GM18498 (cell line): ENCODE results near the gene KIR3DL3.
"Not testable (repeated sequence)": the region's sequence is repeated elsewhere in the genome, so short reads cannot be mapped to it uniquely, and the experiment has no call there.

Experiments
- ATAC-seq: cut with Tn5 transposase; IDR thresholded peaks from one replicate; pipeline ENCODE4 v1.9.1; 2021; ENCODE audit warnings: mild to moderate bottlenecking, moderate library complexity; ENCODE audit not compliant: unreplicated experiment

KIR3DL3 gene

DNA sequence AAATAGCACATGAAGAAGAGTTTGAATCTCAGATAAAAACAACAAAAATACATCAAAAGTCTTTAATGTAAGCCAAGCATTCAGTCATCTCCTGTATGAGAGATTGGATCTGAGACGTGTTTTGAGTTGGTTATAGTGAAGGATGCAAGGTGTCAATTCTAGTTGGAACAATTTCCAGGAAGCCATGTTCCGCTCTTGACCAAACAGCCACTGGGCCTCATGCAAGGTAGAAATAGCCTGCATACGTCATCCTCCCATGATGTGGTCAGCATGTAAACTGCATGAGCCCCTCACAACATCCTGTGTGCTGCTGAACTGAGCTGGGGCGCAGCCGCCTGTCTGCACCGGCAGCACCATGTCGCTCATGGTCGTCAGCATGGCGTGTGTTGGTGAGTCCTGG, at the start of gene KIR3DL3:
Gene KIR3DL3 (plus strand): TSS at position 301 of the 400 bp plus-strand sequence. CDS start 55 bp downstream, at position 356.
- no peak for ATAC-seq

DNA sequence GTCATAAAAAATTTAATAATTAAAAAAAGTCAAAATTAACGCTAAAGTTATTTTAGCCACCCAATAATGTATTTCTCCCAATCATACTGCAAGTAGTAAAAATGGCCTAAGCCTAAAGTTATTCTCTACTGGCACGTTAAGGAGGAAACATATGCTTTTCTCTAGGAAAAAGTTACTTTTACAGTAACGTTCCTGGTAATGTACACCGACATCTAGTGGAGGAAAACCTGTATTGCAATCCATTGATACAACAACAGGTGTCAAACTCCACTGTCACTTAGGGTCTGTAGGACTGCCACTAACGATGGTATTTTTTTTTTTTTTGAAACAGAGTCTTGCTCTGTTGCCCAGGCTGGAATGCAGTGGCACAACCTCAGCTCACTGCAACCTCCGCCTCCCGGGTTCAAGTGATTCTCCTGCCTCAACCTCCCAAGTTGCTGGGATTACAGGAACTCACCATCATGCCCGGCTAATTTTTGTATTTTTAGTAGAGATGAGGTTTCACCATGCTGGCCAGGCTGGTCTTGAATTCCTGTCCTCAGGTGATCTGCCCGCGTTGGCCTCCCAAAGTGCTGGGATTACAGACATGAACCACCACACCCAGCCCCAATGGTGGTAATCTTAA, 47.9 kb upstream of the KIR3DL3 start:
- not testable (repeated sequence) for ATAC-seq

DNA sequence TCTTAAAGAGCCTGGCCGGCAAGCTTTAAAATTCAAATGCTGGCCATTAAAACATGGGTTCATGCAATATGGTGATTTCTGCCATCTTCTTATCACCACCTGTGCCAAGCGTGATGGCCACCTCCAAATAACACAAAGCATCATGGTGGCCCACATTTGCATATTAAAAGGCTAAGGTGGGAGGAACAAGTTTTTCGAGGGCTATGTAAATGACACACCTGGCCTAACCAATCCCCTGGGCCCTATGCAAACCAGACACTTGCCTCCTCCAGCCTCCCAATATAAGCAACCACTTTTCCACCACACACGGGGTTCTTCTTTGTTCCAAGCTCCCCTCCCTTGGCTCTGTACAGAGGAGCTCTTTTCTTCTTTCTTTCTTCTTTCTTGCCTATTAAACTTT, 47.0 kb upstream of the KIR3DL3 start:
- ATAC-seq: no peak

DNA sequence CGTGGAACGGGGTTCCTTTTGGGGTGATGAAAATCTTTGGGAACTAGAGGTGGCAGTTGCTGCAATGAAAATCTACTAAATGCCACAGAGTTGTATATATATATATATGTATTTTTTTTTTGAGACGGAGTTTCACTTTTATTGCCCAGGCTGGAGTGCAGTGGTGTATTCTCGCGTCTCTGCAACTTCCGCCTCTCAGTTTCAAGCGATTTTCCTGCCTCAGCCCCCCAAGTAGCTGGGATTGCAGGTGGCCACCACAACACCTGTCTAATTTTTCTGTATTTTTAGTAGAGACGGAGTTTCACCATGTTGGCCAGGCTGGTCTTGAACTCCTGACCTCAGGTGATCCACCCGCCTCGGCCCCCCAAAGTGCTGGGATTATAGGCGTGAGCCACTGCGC, 42.6 kb upstream of the KIR3DL3 start:
- ATAC-seq: not testable (repeated sequence)

DNA sequence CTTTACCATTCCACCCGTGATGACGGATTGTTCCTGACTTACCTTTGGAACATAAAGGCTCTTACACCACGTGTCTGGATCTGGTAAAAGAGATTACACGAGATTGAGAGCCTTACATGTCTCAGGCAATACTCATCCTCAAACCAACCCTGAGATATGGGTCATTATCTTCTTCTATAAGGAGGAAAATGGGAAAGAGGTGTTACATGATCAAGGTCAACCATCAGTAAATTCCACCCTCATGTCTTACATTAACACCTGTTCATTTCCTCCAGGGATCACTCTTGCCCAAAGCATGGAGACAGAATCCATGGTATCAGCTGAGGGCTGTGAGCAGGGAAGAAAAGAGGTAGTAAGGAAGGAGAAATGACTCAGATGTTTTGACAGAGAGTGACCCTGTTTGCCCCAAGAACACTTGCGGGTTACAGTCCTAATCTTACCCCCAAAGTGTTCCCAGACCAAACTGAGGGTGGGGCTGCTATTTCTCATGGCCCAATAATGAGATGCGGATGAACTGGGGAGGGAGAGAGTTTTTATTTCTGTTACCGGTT, 41.9 kb upstream of the KIR3DL3 start:
- ATAC-seq: no peak

DNA sequence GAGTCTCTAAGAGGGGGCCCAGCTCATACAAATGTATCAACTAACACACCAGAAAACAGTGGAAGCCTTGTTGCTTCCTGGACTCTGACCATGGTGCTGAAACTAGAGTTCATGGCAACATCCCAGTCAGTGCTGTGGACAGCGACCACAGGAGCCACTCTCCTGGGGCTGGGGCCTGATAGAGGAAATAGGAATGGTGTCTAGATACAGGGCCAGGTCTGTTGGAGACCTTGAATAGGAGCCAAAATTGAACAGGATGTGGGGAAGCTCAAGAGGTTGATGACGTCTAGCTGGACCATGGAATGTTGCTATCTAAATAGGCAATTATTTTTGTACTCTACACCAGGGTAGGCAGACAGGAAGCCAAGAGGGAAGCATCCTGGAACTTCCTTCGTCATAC, 39.7 kb upstream of the KIR3DL3 start:
- ATAC-seq: no peak

DNA sequence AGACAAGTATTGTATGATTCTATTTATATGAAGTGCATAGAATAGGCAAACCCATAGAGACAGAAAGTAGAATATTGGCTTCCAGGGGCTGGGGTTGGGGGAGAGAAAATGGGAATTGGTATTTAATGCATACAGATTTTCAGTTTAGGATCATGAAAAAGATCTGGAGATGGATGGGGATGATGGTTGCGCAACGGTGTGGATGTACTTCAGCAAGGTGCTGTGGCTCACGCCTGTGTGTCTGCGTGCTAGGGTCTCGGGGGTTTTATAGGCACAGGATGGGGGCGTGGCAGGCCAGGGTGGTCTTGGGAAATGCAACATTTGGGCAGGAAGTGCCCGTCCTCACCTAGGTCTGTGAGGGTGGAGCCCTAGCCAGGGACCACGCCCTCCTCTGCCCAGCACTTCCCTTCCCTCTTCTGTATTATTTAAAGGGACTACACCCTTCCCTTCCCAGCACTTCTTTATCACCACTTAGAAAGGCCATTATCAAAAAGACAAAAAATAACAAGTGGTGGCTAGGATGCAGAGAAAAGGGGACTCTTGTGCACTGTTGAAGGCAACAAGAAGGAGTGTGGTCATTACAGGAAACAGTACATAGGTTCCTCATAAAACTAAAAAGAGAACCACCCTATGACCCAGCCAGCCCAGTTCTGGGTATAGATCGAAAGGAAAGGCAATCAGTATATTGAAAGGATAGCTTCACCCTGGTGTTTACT, 32.5 kb upstream of the KIR3DL3 start:
- no peak for ATAC-seq

DNA sequence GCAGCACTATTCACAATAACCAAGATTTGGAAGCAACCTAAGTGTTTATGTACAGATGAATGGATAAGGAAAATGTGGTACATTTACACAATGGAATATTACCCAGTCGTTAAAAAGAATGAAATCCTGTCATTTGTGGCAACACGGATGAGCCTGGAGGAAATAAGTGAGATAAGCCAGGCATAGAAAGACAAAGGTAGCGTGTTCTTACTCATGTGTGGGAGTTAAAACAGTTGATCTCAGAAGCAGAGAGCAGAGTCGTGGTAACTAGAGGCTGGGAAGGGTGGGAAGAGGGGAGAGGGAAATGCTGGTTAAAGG, 32.0 kb upstream of the KIR3DL3 start:
- ATAC-seq: no peak

DNA sequence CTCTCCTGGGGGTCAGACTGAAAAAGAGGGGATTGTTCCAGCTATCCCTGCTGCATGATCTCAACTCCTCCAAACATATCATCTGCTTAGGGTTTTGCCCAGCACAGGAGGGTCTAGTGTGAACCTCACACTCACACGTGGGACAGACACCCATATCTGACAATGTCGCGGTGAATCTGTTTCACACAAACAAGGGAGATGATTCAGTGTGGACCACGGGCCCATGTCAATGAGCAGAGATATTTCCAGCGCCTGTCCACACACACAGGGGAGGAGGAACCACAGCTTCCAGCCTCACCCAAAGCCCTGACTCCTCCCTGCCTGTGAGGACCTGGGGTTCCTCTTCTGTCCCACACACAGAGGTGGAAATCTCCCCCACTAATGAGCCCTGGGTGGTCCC, 29.6 kb upstream of the KIR3DL3 start:
- ATAC-seq: no peak

DNA sequence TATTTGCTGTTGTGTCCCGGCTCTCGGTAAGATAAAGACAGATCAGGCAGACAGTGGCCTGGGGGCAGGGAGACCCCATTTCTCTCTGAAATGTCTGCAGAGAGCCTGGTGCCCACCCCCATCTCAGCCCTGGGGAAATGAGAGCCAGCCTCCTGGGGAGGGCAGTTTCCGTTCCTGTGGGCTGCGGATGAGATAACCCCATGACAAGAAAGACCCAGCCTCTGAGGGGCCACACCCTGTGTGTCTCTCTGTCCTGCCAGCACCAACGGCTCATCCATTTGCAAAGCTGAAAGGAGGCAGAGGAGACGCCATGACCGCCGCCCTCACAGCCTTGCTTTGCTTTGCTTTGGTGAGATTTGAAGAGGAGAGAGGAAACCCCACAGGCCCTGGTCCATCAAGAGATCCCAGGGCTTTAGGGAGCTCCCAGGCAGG, 28.1 kb upstream of the KIR3DL3 start:
- no peak for ATAC-seq

DNA sequence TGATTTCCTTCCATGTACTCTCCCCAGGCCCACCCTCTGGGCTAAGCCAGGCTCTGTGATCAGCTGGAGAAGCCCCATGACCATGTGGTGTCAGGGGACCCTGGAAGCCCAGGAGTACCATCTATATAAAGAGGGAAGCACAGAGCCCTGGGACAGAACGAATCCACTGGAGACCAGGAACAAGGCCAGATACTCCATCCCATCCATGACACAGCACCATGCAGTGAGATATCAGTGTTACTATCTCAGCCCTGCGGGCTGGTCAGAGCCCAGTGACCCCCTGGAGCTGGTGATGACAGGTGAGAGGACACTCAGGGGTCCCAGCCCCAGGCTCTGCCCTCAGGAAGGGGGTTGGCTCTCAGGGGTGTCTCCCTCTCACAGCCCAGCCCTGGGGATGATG, 27.5 kb upstream of the KIR3DL3 start:
- no peak for ATAC-seq

DNA sequence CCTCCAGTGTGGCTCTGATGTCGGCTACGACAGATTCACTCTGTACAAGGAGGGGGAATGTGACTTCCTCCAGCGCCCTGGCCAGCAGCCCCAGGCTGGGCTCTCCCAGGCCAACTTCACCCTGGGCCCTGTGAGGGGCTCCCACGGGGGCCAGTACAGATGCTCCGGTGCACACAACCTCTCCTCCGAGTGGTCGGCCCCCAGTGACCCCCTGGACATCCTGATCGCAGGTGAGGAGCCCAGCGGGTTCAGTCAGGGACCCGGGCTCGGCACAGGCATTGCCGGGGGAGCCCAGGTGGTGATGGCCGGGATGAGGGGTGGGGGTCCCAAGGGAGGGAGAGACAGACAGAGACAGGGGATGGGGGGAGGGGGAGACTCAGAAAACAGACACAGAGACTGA, 26.5 kb upstream of the KIR3DL3 start:
- not testable (repeated sequence) for ATAC-seq

DNA sequence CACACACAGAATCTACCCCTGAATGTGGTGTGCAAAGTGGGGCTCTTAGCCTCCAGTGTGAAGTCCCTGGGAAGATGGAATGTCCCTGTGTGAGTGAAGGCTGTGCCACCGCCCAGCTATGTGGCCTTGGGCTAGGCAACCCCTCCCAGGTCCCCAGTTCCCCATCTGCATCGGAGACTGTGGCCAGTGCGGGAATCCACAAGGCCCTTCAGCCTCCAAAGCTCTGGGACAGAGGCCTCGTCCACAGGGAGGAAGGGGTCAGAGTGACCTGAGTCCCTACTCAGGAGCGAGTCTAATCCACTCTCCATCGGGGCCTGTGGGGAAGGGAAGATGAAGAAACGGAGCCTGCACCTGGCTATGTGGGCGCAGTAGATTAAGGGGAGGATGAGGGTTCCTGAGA, 19.3 kb upstream of the KIR3DL3 start:
- no peak for ATAC-seq

DNA sequence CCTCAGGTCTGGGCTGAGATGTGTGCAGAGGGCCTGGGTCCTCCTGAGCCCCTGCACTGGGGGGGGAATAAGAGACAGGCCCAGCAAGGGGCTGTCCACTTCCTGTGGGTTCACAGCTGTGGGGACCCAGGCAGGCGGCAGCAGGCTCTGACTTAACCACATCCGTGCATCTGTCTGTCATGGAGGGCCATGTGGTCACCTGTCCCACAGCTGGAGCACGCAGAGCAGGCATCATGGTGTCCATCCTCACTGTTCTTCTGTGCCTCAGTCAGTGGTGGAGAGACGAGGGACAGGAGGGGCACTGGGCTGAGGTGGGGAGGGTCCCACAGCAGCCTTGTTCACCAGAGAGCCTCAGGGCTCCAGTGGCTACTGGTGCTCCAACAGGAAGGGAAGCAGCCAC, 16.3 kb upstream of the KIR3DL3 start:
- no peak for ATAC-seq

DNA sequence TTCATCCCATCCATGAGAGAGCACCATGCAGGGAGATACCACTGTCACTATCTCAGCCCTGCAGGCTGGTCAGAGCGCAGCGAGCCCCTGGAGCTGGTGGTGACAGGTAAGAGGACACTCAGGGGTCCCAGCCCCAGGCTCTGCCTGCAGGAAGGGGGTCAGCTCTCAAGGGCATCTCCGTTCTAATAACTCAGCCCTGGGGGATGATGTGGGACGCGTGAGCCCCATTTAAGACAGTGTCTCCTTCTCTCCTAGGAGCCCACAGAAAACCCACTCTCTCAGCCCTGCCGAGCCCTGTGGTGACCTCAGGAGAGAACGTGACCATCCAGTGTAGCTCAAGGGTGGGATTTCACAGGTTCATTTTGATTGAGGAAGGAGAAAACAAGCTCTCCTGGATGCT, 15.5 kb upstream of the KIR3DL3 start:
- ATAC-seq: no peak

DNA sequence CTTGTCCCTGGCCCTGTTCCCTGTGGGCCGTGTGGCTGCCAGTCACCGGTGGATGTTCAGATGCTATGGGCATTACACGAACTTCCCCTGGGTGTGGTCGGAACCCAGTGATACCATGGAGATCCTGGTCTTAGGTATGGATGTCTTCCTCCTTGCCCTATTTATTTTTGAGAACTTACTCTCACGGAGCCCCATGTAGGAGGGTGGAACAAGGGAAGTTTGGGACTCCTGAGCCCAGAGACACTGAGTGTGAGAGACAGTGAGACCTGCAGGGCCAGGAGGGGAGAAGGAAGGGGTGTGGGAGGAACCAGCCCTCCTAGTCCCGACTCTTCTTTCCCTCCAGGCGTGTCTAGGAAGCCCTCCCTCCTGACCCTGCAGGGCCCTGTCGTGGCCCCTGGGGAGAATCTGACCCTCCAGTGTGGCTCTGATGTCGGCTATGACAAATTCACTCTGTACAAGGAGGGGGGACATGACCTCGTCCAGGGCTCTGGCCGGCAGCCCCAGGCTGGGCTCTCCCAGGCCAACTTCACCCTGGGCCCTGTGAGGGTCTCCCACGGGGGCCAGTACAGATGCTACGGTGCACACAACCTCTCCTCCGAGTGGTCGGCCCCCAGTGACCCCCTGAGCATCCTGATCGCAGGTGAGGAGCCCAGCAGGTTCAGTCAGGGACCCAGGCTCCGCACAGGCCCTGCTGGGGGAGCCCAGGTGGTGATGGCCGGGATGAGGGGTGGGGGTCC, 14.9 kb upstream of the KIR3DL3 start:
- no peak for ATAC-seq

DNA sequence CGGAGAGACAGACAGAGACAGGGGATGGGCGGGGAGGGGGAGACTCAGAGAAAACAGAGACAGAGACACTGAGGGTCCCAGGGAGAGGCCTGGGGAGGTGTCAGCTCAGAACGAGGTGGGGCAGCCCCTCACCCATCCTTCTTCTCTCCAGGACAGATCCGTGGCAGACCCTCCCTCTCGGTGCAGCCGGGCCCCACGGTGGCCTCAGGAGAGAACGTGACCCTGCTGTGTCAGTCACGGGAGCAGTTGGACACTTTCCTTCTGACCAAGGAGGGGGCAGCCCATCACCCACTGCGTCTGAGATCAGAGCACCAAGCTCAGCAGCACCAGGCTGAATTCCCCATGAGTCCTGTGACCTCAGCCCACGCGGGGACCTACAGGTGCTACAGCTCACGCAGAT, 14.3 kb upstream of the KIR3DL3 start:
- not testable (repeated sequence) for ATAC-seq

DNA sequence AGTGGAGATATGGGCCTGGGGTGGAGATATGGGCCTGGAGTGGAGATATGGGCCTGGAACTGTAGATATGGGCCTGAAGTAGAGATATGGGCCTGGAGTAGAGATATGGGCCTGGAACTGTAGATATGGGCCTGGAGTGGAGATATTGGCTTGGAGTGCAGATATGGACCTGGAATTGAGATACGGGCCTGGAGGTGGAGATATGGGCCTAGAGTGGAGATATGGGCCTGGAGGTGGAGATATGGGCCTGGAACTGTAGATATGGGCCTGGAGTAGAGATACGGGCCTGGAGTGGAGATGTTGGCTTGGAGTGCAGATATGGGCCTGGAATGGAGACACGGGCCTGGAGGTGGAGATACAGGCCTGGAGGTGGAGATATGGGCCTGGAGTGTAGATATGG, 402 bp downstream of the KIR3DL3 start:
- ATAC-seq: no peak

DNA sequence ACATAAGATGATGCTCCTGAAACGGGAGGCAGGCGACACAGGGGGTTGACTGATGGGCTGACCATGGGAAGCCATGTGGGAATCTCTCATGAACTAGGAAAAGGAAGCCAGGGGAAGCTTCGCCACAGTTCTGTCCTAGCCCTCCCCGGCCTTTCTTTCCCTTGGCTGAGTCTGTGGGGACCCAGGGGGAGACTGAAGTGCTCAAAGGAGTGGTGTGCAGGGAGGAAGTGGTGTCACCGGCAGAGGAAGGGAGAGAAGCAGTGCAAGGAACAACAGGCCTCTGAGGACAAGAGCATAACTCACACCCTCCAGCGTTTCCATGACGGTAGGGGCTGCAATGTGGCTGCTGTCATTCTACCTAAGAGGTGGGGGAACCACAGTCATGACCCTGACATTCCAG, 1.1 kb downstream of the KIR3DL3 start:
- ATAC-seq: no peak

DNA sequence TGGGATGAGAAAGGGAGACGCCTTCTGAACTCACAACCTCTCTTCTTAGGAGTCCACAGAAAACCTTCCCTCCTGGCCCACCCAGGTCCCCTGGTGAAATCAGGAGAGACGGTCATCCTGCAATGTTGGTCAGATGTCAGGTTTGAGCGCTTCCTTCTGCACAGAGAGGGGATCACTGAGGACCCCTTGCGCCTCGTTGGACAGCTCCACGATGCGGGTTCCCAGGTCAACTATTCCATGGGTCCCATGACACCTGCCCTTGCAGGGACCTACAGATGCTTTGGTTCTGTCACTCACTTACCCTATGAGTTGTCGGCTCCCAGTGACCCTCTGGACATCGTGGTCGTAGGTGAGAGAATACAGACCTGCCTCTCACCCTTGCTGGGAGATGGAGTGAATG, 3.3 kb downstream of the KIR3DL3 start:
- ATAC-seq: no peak

DNA sequence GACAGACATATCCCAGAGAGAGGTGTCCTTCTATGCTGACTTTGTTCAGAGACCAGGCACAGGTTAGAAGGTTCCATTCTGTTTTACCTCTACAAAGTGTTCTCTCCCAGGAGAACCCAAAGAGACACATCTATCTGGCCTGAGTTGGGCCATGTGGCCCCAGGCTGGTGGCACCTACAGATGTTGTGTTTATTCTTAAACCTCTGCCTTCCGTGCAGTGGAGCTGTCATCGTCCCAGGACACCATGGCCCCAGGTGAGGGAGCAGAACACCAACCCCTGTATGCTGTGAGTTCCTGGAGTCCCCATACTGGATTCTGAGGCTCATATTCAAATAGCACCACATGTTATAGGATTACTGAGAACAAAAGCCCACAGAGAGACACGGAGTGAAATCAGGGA, 3.9 kb downstream of the KIR3DL3 start:
- ATAC-seq: no peak
